Anterior cingulate cortex (tissue), 58 donors: Measurements from ENCODE around the gene TMEM127.

Source experiments
- DNase-seq, 58 donors: peaks; one replicate each; lab custom pipeline; 2025; lab: John Stamatoyannopoulos, UW

Gene TMEM127

DNA sequence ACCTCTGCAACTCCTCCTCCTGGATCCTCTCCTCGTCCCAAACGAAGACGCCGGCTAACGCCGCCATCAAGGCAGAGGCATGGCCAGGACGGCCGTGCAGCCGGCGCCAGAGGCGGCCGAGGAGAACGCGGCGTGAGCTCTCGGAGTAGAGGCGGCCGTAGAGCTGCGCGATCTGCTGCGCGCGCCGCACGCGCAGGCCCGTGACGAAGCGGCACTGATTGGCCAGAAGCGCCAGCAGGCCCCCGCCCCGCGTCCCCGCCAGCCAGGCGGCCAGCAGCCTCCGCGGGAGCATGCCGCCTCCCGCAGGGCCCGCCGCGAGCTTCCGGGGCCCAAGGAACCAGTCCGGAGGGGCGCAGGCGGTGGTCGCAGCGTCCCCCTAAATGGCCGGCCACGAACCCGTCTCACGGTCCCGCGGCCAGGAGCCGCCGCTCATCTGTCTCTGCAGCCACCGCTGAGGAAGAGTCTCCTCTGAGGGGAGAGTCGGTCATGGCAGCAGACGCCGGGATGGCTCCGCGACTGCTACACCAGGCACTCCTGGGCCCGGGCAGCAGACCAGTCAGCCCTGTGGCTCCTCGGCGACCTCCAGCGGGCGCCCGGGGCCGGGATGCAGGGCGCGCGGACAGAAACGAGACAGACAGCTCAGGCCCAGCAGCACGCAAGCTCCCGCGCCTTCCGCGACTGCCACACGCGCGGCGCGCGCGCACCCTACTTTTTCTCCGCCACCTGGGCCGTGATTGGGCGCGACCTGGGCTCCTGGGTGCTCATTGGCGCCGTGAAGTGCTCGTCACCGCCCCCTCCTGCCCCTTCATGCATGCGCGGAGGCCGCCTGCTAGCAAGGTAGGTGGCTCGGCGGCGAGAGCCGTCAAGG lies 57.4 kb downstream of the TMEM127 start, which contains the start of gene STARD7:
STARD7 (minus strand) TSS at position 685 of the 868 bp plus-strand sequence; CDS start at position 292, 393 bp downstream.
- DNase-seq = peak; percentile 74 to 99 (median 96)

DNA sequence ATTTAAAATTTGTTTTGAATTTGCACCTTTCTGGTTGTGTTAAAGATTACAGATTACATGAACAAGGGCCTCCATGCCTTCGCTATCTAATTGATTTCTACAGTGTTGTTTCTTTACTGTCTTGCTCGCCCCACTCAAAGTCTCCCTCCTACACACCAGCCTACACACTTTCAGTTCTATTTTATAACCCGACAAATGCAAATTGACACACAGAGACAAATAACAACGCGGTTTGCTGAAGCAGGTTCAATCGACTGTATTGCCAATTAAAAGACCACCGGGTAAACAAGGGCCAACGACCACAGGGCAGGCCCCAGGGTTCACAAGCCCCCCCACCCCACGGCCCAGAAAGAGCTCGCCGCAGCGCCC lies 58.0 kb downstream of the TMEM127 start:
- no peak for DNase-seq

DNA sequence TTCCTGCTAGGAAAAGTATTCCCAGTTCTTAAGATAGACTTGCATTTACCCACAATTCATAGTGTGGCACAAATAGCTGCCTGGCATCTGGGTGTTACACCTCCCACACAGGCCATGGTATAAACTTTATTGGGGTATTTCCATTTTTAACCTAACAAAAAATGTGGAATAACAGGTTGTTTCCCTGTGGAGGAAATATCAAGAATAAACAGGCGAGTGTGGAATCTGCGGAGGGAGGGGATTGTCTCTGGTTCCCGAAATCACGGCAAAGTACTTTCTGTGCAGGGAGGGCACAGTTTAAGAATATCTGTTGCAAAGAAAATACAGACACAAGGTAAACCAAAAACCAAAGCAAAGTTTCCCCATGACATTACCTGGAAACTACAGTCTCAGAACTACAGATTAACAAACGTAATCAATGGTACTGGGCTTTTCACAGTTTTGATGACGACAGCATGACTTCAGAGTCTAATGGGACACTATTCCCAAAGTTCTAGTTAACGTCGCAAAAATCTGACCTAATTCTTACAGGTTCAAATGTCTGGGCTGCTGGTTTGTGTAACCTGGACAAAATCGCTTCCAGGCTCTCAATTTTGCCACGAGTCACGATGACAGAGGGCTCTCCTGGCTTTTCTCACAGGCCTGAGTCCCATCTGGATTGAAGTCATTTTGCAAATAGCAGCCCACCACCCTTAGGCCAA lies 58.6 kb downstream of the TMEM127 start:
- DNase-seq = no peak

DNA sequence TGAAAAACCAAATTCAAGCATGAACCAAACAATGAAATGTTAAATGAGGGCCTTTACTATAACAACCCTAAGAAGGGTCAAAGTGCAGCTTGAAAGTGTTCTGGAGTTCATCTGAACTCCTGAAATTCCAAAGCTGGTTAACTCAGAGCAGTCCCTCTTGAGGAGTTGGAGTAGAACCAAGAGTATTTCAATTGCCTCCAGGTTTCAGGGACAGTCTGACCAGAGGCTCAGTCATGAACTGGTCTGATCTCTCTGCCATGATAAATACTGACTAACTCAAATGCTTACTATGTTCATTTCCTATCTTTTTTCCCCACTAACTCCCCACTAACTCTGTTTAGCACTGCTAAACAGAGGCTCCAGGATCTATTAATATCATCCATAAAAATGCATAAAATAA lies 59.9 kb downstream of the TMEM127 start:
- DNase-seq = no peak

- peak in 28 of 58 donors; percentile 5 to 82 (median 26) for DNase-seq
Measured at GRCh38 chr2:96204836-96205624, 60.8 kb downstream of the TMEM127 start.

GRCh38 chr2:96203130-96204028 lies 62.4 kb downstream of the TMEM127 start:
- DNase-seq = no peak

DNA sequence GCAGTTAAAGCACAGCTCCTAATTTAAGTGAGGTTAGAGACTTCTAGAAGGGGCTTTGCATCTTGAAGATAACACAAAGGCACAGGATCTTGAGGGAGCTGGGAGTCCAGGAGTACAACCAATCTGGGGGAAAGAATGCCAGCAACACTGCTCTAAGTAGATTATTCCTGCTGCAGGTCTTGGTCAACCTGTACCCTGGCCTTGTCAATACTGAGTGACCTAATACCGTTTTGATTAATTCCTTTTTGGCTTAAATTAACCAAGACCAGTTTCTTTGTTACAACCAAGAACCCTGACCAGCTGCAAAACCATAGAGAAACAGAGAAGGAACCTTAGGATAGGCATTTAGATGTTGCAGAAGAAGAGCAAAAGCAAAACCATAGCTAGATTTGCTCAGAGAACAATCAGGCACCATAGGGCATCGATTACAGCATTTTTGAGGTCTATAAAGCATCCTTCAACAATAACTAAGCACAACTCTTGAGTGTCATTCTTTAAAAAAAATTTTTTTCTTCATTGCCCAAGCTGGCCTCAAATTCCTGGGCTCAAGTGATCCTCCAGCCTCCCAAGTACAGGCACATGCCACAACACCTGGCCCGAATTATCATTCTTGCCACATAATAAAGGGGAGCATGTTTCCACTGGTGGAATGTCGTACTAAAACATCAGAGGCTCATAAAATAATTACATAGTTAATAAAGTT lies 63.5 kb downstream of the TMEM127 start:
- DNase-seq = no peak

DNA sequence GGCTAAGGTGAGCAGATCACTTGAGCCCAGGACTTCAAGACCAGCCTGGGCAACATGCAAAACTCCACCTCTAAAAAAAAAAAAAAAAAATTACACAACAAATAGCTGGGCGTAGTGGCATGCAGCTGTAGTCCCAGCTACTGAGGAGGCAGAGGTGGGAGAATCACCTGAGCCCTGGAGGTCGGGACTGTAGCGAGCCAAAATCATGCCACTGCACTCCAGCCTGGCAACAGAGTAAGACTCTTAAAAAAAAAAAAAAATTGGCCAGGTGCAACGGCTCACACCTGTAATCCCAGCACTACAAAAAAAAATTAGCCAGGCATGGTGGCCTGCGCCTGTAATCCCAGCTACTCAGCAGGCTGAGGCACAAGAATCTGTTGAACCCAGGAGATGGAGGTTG lies 64.5 kb downstream of the TMEM127 start:
- DNase-seq = no peak

DNA sequence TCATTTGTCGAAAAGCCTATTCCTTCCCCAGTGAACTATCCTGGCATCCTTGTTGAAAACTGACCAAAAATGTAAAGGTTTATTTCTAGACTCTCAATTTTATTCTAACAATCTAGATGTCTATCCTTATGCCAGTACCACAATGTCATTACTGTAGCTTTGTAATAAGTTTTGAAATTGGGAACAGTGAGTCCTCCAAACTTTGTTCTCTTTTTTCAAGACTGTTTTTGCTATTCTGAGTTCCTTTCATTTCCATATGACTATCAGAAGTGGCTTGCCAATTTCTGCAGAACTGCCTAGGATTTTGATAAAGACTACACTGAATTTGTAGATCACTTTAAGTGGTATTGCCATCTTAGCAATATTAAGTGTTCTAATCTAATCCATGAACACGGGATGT lies 66.9 kb downstream of the TMEM127 start:
- no peak for DNase-seq
